WTC11 (cell line): Measurements from ENCODE around the gene DUSP1. TPM values are rescaled to one million over a fixed set of nuclear protein-coding genes. Genes with fewer than 3 reads are reported as not detected.

Experiments used
- ATAC-seq: fragments of 200-7000 bp; cut with Tn5 transposase; 2 replicates; pipeline ENCODE4 v1.10.0; 2021; ENCODE audit warnings: mild to moderate bottlenecking, moderate library complexity
- CTCF ChIA-PET: fragments of 300-600 bp; sonication (Branson Sonifier 250); formaldehyde crosslinking; loops from one replicate; lab custom pipeline; 2021; ENCODE audit warnings: antibody characterized with exemption; lab: Charles Lee
- POLR2A ChIA-PET: fragments of 350-600 bp; sonication (Branson Sonifier 250); formaldehyde crosslinking; loops from one replicate; lab custom pipeline; 2021; ENCODE audit warnings: antibody characterized with exemption; lab: Charles Lee
- DNase-seq: peaks from one replicate; pipeline ENCODE4 v3.0.0; 2021; ENCODE audit warnings: low spot score
- H3K27ac Mint-ChIP-seq: 2 replicates; pipeline ENCODE4 v1.8.0; 2021; ENCODE audit warnings: mixed read lengths
- H3K27me3 Mint-ChIP-seq: 2 replicates; pipeline ENCODE4 v1.8.0; 2021; ENCODE audit warnings: low read depth, mild to moderate bottlenecking, moderate library complexity, mixed read lengths
- H3K36me3 Mint-ChIP-seq: 2 replicates; pipeline ENCODE4 v1.8.0; 2021; ENCODE audit warnings: mixed read lengths
- H3K4me1 Mint-ChIP-seq: 2 replicates; pipeline ENCODE4 v1.8.0; 2022; ENCODE audit warnings: mixed read lengths
- H3K4me3 Mint-ChIP-seq: 2 replicates; pipeline ENCODE4 v1.8.0; 2021; ENCODE audit warnings: mild to moderate bottlenecking, moderate library complexity, mixed read lengths
- H3K9me3 Mint-ChIP-seq: 2 replicates; pipeline ENCODE4 v1.8.0; 2021; ENCODE audit warnings: mixed read lengths
- CBFB ChIP-seq: sonication (generic); formaldehyde crosslinking; IDR thresholded peaks from 2 replicates; pipeline ENCODE4 v1.8.1; 2022; ENCODE audit warnings: mild to moderate bottlenecking, low read depth, missing genetic modification reagents
- ELF4 ChIP-seq: sonication (generic); formaldehyde crosslinking; IDR thresholded peaks from 2 replicates; pipeline ENCODE4 v1.8.1; 2022; ENCODE audit warnings: low read depth, mild to moderate bottlenecking, moderate library complexity, missing genetic modification reagents
- ETV6 ChIP-seq: sonication (generic); formaldehyde crosslinking; IDR thresholded peaks from 2 replicates; pipeline ENCODE4 v1.8.1; 2022; ENCODE audit warnings: mild to moderate bottlenecking, missing genetic modification reagents
- MXD4 ChIP-seq: fragments of 250-450 bp; sonication (Bioruptor Pico); IDR thresholded peaks from 2 replicates; pipeline ENCODE4 v1.8.0; 2021; ENCODE audit warnings: mild to moderate bottlenecking, moderate library complexity, borderline replicate concordance
- NFYB ChIP-seq: sonication (generic); formaldehyde crosslinking; conservative IDR thresholded peaks from 2 replicates; pipeline ENCODE4 v1.8.0; 2022; ENCODE audit warnings: low read depth, missing genetic modification reagents
- ZNF138 ChIP-seq: sonication (generic); formaldehyde crosslinking; conservative IDR thresholded peaks from 2 replicates; pipeline ENCODE4 v1.8.1; 2022; ENCODE audit warnings: mild to moderate bottlenecking, moderate library complexity, missing genetic modification reagents
- ZNF232 ChIP-seq: sonication (generic); formaldehyde crosslinking; IDR thresholded peaks from 2 replicates; pipeline ENCODE4 v1.8.0; 2022; ENCODE audit warnings: mild to moderate bottlenecking, missing genetic modification reagents
- ZNF317 ChIP-seq: sonication (generic); formaldehyde crosslinking; IDR thresholded peaks from 2 replicates; pipeline ENCODE4 v1.8.1; 2023; ENCODE audit warnings: low read depth, mild to moderate bottlenecking, moderate library complexity, missing genetic modification reagents, borderline replicate concordance
- ZNF416 ChIP-seq: fragments of 250-450 bp; sonication (Bioruptor Pico); IDR thresholded peaks from 2 replicates; pipeline ENCODE4 v1.9.0; 2021; ENCODE audit warnings: mild to moderate bottlenecking, inconsistent platforms
- ZNF671 ChIP-seq: fragments of 250-450 bp; sonication (Bioruptor Pico); IDR thresholded peaks from 2 replicates; pipeline ENCODE4 v1.8.0; 2021; ENCODE audit warnings: mild to moderate bottlenecking
- total RNA-seq: library from RNA; stranded (reverse); gene quantifications from 3 replicates; pipeline ENCODE4 v1.2.3, GENCODE V29; 2021
- TF ChIP-seq, protein P1 (sequence below): sonication (generic); formaldehyde crosslinking; IDR thresholded peaks from 2 replicates; pipeline ENCODE4 v1.8.1; 2023; ENCODE audit warnings: mild to moderate bottlenecking, missing genetic modification reagents, moderate library complexity
- TF ChIP-seq, protein P2 (sequence below): fragments of 200-600 bp; IDR thresholded peaks from 2 replicates; pipeline ENCODE4 v1.8.0; 2022; ENCODE audit warnings: antibody characterized with exemption
- TF ChIP-seq, protein P3 (sequence below): fragments of 250-450 bp; sonication (Bioruptor Pico); conservative IDR thresholded peaks from 2 replicates; pipeline ENCODE4 v1.9.0; 2021; ENCODE audit warnings: mild to moderate bottlenecking
- TF ChIP-seq, protein P4 (sequence below): sonication (generic); formaldehyde crosslinking; IDR thresholded peaks from 2 replicates; pipeline ENCODE4 v1.8.1; 2022; ENCODE audit warnings: mild to moderate bottlenecking, missing genetic modification reagents, moderate library complexity, borderline replicate concordance

DUSP1 gene
- total RNA-seq, 1 experiment from 2014 or later, result 9.5 TPM

DNA sequence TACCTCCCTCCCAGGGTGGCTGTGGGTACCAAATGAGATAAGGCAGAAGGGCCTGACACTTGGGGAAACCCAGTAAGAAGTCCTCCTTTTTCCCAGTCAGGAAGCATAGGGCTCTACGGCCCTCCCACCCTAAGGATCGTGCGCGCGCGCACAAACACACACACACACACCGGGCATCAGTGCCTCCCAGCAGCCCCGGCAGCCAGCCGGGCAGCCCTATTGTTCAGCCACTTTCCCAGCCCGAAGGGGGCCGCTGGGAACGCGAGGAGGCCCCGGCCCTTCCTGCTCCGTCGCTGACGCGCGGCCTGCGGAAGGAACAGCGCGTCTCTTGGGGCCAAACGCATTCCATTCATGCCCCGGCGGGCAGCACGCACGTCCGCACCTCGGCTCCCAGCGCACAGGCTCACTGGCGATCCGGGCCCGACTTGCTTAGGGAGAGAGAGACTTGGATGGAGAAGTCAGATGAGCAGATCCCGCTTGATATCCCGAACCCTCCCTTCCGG, 22.6 kb downstream of the DUSP1 start:
- Mint-ChIP-seq H3K4me3 (peak overlapping the region; percentile 8; the same call in 1 of the 2 replicates), H3K4me1 (no peaks in the 10 kb centered on the region), H3K9me3 (peaks cover 28% of the 10 kb centered on the region), H3K27me3 (peaks cover 64% of the 10 kb centered on the region), H3K27ac (no peak overlapping the region), H3K36me3 (peaks cover 13% of the 10 kb centered on the region)
- TF ChIP-seq NFYB (CRISPR knock-in tag), result no peak
- TF ChIP-seq, protein P1, sequence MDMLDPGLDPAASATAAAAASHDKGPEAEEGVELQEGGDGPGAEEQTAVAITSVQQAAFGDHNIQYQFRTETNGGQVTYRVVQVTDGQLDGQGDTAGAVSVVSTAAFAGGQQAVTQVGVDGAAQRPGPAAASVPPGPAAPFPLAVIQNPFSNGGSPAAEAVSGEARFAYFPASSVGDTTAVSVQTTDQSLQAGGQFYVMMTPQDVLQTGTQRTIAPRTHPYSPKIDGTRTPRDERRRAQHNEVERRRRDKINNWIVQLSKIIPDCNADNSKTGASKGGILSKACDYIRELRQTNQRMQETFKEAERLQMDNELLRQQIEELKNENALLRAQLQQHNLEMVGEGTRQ (CRISPR knock-in tag), result no peak
- no peak for TF ChIP-seq ZNF138 (CRISPR knock-in tag)
- TF ChIP-seq ELF4 (CRISPR knock-in tag), result no peak
- TF ChIP-seq ZNF317, result no peak
- TF ChIP-seq, protein P2, sequence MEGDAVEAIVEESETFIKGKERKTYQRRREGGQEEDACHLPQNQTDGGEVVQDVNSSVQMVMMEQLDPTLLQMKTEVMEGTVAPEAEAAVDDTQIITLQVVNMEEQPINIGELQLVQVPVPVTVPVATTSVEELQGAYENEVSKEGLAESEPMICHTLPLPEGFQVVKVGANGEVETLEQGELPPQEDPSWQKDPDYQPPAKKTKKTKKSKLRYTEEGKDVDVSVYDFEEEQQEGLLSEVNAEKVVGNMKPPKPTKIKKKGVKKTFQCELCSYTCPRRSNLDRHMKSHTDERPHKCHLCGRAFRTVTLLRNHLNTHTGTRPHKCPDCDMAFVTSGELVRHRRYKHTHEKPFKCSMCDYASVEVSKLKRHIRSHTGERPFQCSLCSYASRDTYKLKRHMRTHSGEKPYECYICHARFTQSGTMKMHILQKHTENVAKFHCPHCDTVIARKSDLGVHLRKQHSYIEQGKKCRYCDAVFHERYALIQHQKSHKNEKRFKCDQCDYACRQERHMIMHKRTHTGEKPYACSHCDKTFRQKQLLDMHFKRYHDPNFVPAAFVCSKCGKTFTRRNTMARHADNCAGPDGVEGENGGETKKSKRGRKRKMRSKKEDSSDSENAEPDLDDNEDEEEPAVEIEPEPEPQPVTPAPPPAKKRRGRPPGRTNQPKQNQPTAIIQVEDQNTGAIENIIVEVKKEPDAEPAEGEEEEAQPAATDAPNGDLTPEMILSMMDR, result no peak
- no peak for TF ChIP-seq CBFB (CRISPR knock-in tag)
- TF ChIP-seq ZNF416, result no peak
- no peak for TF ChIP-seq ZNF232
- TF ChIP-seq ETV6, result no peak
- TF ChIP-seq, protein P3, sequence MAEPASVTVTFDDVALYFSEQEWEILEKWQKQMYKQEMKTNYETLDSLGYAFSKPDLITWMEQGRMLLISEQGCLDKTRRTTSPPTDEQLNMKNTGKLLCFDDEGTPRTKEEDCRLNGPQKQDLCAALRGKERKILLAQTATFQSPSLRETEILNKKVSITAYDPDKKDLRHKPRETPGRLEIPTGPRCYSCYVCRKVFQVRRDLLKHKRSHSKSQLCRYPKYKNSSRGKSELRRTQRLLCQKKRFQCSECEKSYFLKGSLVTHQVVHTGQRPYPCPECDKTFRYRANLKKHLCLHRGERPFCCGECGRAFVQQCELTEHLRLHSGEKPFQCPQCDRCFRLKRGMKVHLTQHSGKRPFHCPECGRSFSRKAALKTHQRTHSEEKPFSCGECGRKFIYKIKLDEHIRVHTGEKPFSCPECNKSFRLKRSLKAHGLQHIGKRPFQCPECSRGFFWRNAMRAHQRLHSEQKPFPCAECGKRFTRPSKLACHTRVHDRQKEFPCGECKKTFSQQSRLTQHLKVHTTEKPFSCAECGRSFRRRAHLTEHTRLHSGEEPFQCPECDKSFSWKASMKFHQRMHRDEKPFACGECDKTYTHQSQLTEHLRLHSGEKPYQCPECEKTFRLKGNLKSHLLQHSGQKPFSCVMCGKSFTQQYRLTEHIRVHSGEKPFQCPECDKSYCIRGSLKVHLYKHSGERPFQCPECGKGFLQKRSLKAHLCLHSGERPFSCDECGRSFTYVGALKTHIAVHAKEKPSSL (CRISPR knock-in tag), result no peak
- TF ChIP-seq ZNF671 (CRISPR knock-in tag), result no peak
- TF ChIP-seq, protein P4, sequence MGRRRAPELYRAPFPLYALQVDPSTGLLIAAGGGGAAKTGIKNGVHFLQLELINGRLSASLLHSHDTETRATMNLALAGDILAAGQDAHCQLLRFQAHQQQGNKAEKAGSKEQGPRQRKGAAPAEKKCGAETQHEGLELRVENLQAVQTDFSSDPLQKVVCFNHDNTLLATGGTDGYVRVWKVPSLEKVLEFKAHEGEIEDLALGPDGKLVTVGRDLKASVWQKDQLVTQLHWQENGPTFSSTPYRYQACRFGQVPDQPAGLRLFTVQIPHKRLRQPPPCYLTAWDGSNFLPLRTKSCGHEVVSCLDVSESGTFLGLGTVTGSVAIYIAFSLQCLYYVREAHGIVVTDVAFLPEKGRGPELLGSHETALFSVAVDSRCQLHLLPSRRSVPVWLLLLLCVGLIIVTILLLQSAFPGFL (CRISPR knock-in tag), result no peak
- POLR2A ChIA-PET, result no interaction called here
- ATAC-seq, result peak; percentile 89
- CTCF ChIA-PET, result interaction anchor here (0.6 to 1.5 kb wide), 4 partner anchors 32 to 191 kb away, joined by 3 to 5 read pairs (median 3); no protein-coding TSS in a partner anchor
- peak; percentile 67 for DNase-seq

DNA sequence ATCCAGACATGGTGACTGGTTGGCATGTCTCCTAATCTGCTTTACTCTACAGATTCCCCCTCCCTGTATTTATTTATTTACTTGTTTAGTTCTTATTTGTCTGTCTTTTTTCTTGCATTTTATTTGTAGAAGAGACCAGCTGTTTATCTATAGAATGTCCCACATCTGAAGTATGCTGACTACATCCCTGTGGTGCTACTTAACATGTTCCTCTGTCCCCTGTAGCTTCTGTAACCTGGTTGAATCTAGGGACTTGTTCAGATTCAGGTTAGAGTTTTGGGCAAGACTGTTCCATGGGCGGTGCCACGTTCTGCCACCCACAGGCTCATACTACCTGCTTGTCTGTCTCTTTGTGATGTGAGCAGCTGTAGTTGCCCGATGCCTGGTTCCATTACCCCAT, 23.5 kb downstream of the DUSP1 start:
- TF ChIP-seq, protein P3 (CRISPR knock-in tag), result no peak
- TF ChIP-seq, all 79 proteins: peak for 0
- H3K4me1 Mint-ChIP-seq, result no peaks in the 10 kb centered on the region
- H3K36me3 Mint-ChIP-seq, result peaks cover 13% of the 10 kb centered on the region
- ChIA-PET POLR2A (no interaction called here), CTCF (interaction anchor here (1.0 to 1.3 kb wide), 2 partner anchors 24 to 192 kb away, joined by 3 read pairs; partner anchors contain the start of gene DUSP1)
- H3K27ac Mint-ChIP-seq, result no peak overlapping the region
- H3K9me3 Mint-ChIP-seq, result peaks cover 28% of the 10 kb centered on the region
- H3K4me3 Mint-ChIP-seq, result no peak overlapping the region
- ATAC-seq (no peak), DNase-seq (no peak)
- H3K27me3 Mint-ChIP-seq, result peaks cover 64% of the 10 kb centered on the region

DNA sequence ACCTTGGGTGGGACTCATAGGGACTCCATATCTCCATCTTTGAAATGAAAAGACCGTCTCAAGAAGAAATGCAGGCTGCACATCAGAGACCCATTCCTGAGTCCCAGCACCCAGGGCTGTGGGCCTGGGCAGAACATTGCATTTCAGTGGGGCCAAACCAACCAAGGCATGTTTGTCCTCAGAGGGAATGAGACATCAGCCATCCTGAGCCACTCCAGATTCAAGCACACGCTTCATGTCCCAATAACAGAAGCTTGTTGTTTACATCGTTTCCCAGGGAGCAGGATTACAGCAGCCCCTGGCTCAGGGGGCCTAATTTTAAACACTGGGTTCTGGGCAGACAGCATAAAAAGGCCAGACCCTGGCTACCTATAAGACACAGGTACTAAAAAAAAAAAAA, 24.3 kb downstream of the DUSP1 start:
- ATAC-seq (no peak), DNase-seq (no peak)
- no peak overlapping the region for H3K27ac Mint-ChIP-seq
- H3K36me3 Mint-ChIP-seq, result peaks cover 13% of the 10 kb centered on the region
- TF ChIP-seq MXD4, result no peak
- H3K4me1 Mint-ChIP-seq, result no peaks in the 10 kb centered on the region
- peaks cover 28% of the 10 kb centered on the region for H3K9me3 Mint-ChIP-seq
- ChIA-PET CTCF (interaction anchor here (1.3 kb wide), 1 partner anchor 24 kb away, joined by 3 read pairs; the partner anchor contains the start of gene DUSP1), POLR2A (no interaction called here)
- no peak overlapping the region for H3K4me3 Mint-ChIP-seq
- H3K27me3 Mint-ChIP-seq, result peaks cover 60% of the 10 kb centered on the region
